ENCODE measurements around the gene L3MBTL3. TPM values are rescaled to one million over a fixed set of nuclear protein-coding genes. Genes with fewer than 3 reads are reported as not detected.

Gene L3MBTL3
- total and polyA plus RNA-seq, 12 donors: 0.77 to 4.0 (median 2.3) TPM

DNA sequence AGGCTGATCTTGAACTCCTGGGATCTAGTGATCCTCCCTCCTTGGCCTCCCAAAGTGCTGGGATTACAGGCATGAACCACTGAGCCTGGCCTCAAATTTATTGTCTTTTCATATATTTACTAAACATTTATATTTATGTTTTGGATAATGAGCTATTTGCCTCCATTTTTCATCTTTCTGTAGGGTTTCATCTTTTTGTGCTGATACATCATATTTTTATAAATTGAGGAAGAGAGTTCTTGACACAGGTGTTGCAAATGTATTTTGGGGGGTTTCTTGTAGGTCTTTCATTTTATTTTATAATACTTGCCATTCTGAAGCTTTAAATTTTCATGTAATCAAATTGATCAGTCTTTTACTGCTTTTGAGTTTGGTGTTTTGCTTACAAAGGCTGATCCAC, 72.4 kb downstream of the L3MBTL3 start:
- H3K27me3 ChIP-seq: no peaks in the 10 kb centered on the region
- DNase-seq (no peak), ATAC-seq (no peak)
- H3K9me3 ChIP-seq: no peaks in the 10 kb centered on the region
- intact Hi-C loops (cut with DNase I): no loop called here
- H3K27ac ChIP-seq: no peak overlapping the region
- H3K36me3 ChIP-seq: peaks cover 0 to 42% (median 7%) of the 10 kb centered on the region in 9 donors
- no peak overlapping the region for H3K4me3 ChIP-seq
- TF ChIP-seq, protein P1, sequence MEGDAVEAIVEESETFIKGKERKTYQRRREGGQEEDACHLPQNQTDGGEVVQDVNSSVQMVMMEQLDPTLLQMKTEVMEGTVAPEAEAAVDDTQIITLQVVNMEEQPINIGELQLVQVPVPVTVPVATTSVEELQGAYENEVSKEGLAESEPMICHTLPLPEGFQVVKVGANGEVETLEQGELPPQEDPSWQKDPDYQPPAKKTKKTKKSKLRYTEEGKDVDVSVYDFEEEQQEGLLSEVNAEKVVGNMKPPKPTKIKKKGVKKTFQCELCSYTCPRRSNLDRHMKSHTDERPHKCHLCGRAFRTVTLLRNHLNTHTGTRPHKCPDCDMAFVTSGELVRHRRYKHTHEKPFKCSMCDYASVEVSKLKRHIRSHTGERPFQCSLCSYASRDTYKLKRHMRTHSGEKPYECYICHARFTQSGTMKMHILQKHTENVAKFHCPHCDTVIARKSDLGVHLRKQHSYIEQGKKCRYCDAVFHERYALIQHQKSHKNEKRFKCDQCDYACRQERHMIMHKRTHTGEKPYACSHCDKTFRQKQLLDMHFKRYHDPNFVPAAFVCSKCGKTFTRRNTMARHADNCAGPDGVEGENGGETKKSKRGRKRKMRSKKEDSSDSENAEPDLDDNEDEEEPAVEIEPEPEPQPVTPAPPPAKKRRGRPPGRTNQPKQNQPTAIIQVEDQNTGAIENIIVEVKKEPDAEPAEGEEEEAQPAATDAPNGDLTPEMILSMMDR (IDR thresholded peaks at IDR 0.05): no peak
- no peaks in the 10 kb centered on the region for H3K4me1 ChIP-seq

DNA sequence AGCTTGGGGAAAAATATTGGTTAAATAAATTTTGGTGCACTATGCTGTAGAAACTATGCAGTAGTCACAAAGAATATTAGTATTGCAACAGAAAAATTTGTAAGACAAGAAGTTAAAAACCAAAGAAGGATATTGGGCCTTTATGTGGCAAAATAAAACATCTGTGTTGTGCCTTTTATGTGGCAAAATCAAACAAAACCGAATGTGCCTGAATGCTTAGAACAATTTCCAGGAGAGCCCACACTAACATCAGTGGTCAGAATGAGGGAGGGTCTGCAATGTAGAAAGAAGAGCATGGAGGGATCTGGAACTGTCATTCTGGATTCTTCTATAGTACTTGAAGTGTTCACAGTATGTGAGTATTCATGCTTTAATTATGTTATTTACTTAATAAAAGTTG, 75.2 kb downstream of the L3MBTL3 start:
- WGBS, 2 donors: 91 to 92% methylated on average over 1 of the region's 1 CpG
- Histone ChIP-seq H3K4me3 (no peak overlapping the region), H3K36me3 (peaks cover 0 to 35% (median 7%) of the 10 kb centered on the region in 9 donors), H3K27ac (no peak overlapping the region), H3K4me1 (no peaks in the 10 kb centered on the region), H3K9me3 (no peaks in the 10 kb centered on the region), H3K27me3 (no peaks in the 10 kb centered on the region)
- DNase-seq (no peak), ATAC-seq (no peak)
- TF ChIP-seq, protein P1 (IDR thresholded peaks at IDR 0.05): no peak
- intact Hi-C loops (cut with DNase I): no loop called here

DNA sequence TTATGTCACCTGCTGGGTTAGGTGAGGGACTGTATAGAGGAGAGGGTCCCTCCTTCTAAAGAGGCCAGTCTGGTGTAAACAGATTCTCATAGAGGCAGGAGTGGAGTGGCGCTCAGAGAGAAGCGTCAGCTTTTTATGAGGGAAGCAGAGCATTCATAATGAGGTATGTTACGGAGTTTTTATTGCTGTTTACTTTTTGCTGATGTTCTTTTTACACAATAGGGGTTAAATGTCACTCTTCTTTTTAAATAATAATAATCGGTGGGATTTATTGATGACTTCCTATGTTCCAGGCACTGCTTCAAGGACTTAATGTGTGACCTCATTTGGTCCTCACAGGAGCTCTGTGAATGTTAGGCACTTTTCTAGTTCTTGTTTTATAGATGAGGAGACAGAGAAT, 79.9 kb downstream of the L3MBTL3 start:
- no peaks in the 10 kb centered on the region for H3K27me3 ChIP-seq
- H3K4me3 ChIP-seq: no peak overlapping the region
- intact Hi-C loops (cut with DNase I): no loop called here
- 88 to 93% methylated on average over 4 of the region's 4 CpGs for WGBS, 2 donors
- ATAC-seq (no peak), DNase-seq (no peak)
- no peaks in the 10 kb centered on the region for H3K9me3 ChIP-seq
- peaks cover 0 to 38% (median 7%) of the 10 kb centered on the region in 9 donors for H3K36me3 ChIP-seq
- TF ChIP-seq, protein P1 (IDR thresholded peaks at IDR 0.05): no peak
- H3K27ac ChIP-seq: no peak overlapping the region
- H3K4me1 ChIP-seq: no peaks in the 10 kb centered on the region

DNA sequence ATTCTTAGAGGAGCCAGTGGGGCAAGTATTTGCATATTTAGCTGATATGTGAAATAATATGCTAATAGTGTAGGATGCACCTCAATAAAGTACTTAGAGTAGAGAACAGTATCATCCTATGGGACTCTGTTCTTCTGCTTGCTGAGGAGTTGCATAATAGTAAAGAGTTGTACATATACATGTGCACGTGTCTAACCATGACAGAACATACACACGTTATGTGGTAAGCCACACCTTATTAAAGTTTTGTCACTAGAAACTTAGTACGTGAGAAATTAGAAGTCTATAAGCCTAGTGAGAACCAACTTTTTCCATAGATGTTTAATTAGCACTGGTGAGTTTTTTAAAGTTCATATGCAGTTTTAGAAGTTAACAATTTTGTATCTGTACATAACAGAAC, 80.7 kb downstream of the L3MBTL3 start:
- Histone ChIP-seq H3K27ac (no peak overlapping the region), H3K9me3 (no peaks in the 10 kb centered on the region), H3K27me3 (no peaks in the 10 kb centered on the region), H3K36me3 (peaks cover 0 to 30% (median 3%) of the 10 kb centered on the region in 9 donors), H3K4me1 (no peaks in the 10 kb centered on the region), H3K4me3 (no peak overlapping the region)
- no peak for ATAC-seq
- 92 to 97% methylated on average over 3 of the region's 3 CpGs for WGBS, 2 donors
- no peak for DNase-seq
- TF ChIP-seq, protein P1 (IDR thresholded peaks at IDR 0.05): no peak
- intact Hi-C loops (cut with DNase I): no loop called here
